Fibroblast of pulmonary artery (primary cell): ENCODE results near the gene RHD.
A peak's percentile ranks its signal among the peaks of the same experiment; 100 is the strongest.
"Not testable (repeated sequence)": the region's sequence is repeated elsewhere in the genome, so short reads cannot be mapped to it uniquely, and the experiment has no call there.

Source experiments
- DNase-seq: peaks from one replicate; pipeline ENCODE4 v3.0.0-alpha.2; 2010; ENCODE audit warnings: low read depth
- H3K4me3 ChIP-seq: replicated peaks from 2 replicates; pipeline ENCODE4 v1.5.1; 2011; ENCODE audit warnings: low read depth, mild to moderate bottlenecking, control low read depth, low read length, moderate library complexity
- TF ChIP-seq, protein P1 (sequence below): IDR thresholded peaks from 2 replicates; pipeline ENCODE4 v1.5.1; 2011; ENCODE audit warnings: mild to moderate bottlenecking, control low read depth, low read length, inconsistent platforms; ENCODE audit errors: missing control alignments

Gene RHD

DNA sequence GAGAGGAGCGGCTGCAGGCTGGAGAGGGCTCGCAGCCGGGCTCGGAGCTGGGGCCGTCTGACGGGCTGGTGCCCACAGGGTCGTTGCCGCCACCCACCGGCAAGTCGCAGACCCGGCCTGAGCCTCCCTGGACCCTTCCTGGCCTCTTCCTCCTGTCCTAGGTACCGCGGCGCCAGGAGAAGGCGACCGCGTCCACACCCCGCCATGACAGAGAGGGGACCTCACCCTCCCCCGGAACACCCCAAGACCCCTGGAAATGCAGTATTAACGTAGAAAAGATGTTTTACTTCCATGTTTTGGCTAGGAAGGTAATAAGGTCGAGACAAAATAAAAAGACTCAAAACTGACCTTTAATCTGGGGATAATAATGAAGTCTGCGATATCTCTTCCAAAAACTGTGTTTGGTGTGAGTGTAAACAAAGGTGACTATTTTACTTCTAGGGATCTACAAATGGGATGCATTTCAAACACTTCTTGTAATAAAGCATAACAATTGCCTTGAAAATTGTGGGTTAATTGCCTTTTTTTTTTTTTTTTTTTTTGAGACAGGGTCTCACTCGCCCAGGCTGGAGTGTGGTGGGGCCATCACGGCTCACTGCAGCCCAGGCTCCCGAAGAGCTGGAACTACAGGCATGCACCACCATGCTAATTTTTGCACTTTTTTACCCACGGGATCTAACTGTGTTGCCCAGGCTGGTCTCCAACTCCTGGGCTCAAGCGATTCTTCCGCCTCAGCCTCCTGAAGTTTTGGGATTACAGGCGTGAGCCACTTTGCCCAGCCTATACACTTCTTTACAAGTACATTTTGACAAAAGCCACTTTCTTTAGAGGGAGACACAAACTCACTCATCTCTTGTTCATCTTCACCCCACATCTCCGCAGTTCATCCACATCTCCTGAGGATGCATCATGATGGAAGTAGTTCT is 24.2 kb upstream of the RHD start:
- TF ChIP-seq, protein P1, sequence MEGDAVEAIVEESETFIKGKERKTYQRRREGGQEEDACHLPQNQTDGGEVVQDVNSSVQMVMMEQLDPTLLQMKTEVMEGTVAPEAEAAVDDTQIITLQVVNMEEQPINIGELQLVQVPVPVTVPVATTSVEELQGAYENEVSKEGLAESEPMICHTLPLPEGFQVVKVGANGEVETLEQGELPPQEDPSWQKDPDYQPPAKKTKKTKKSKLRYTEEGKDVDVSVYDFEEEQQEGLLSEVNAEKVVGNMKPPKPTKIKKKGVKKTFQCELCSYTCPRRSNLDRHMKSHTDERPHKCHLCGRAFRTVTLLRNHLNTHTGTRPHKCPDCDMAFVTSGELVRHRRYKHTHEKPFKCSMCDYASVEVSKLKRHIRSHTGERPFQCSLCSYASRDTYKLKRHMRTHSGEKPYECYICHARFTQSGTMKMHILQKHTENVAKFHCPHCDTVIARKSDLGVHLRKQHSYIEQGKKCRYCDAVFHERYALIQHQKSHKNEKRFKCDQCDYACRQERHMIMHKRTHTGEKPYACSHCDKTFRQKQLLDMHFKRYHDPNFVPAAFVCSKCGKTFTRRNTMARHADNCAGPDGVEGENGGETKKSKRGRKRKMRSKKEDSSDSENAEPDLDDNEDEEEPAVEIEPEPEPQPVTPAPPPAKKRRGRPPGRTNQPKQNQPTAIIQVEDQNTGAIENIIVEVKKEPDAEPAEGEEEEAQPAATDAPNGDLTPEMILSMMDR = no peak

DNA sequence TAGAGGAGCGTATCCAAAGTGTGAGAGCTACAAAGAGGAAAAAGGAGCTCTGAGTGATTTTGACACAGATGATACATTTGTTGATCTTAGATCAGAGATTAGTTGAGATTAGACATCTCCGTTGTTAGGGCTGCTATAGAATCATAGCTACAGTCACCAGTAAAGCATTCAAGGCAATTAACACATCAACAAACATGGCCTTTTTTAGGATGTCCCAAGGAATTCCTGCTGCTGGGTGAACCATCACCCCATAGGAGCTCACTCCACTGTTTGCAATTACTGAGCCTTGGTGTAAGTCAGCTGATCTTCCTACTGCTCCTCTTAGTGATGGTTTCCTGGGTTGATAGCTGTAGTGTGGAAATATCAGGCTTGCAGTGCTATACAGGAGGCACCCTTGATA is 18.4 kb upstream of the RHD start:
- TF ChIP-seq, protein P1 = no peak
- no peak overlapping the region for H3K4me3 ChIP-seq
- no peak for DNase-seq

More for the DNA sequence above, 24.2 kb upstream of the RHD start:
- H3K4me3 ChIP-seq = peak overlapping the region; percentile 74
- no peak for DNase-seq

DNA sequence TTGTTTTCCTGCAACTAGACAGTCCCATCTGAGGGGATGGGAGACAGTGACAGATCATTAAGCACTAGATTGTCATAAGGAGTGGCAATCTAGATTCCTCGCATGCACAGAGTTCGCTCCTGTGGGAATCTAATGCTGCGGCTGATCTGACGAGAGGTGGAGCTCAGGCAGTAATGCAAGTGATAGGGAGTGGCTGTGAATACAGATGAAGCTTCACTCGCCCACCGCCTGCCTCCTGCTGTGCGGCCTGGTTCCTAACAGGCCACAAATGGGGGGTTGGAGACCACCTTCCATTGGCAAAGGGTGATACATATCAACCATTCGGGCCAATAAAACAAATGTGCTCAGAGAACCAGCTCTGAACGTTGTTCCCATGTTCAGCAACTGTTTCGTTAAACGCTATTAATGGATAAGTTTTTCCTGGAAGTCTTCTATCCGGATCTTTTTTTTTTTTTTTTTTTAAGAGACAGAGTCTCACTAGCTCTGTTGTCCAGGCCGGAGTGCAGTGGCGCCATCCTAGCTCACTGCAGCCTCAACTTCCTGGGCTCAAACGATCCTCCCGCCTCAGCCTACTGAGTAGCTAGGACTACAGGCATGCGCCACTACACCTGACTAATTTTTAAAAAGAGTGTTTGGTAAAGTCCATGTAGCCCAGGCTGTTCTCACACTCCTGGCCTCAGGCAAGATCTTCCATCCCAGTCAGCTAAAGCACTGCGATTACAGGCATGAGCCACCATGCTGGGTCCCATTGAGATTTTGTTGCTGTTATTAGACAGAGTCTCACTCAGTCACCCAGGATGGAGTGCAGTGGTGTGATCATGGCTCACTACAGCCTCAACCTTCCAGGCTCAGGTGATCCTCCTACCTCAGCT is 16.4 kb upstream of the RHD start:
- no peak for DNase-seq
- TF ChIP-seq, protein P1 = no peak

DNA sequence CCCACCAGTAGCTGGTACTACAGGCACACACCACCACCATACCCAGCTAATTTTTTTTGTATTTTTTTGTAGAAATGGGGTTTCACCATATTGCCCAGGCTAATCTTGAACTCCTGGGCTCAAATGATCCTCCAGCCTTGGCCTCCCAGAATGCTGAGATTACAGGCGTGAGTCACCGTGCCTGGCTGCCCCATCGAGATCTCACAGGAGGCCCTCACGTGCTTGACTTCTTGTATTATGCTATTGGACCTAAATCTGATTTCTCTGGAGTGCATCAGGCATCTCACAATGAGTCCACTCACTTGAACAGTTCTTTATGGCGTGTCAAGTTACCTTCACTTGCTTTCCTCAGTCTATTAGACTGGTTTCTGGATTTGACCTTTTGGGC is 15.7 kb upstream of the RHD start:
- H3K4me3 ChIP-seq = no peak overlapping the region
- TF ChIP-seq, protein P1 = no peak
- no peak for DNase-seq

More for the DNA sequence above, 16.4 kb upstream of the RHD start:
- H3K4me3 ChIP-seq = no peak overlapping the region

DNA sequence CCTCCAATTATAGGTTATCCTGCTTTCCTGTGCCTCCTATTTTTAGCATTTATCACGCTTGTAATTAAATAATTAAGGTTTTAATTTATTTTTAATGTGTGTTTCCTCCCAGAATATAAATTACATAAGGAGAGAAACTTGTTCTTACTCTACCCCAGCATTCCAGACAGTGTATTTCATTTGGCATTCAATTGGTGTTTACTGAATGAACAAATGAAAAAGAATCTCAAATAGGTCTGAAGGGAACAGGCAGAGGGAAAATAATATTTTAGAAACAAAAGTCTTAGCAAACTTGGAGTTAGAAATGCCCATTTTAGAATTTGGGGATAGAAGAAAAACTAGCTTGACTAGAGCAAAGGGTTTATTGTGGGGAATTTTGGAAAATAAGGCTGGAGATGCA is 15.1 kb upstream of the RHD start:
- no peak for DNase-seq
- H3K4me3 ChIP-seq = no peak overlapping the region
- TF ChIP-seq, protein P1 = no peak

DNA sequence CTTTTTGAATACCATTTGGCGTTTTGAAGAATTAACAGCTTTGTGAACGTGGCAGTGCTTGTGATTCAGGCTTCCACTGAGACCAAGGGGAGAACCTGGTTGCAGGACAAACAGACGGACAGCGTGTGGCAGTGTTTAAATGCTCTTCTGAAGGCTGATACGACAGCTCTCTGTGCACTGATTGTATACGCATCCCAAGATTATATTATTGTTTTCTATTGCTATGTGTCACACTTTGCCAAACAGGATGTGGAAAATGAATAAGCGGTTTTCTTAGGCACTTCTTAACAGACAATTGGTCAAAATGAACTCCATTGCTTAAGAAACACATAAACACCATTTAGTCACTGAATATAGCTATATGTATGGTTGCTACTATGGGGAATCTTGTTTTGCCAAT is 12.5 kb upstream of the RHD start:
- peak; percentile 69 for DNase-seq
- H3K4me3 ChIP-seq = not testable (repeated sequence)
- TF ChIP-seq, protein P1 = peak; percentile 25

DNA sequence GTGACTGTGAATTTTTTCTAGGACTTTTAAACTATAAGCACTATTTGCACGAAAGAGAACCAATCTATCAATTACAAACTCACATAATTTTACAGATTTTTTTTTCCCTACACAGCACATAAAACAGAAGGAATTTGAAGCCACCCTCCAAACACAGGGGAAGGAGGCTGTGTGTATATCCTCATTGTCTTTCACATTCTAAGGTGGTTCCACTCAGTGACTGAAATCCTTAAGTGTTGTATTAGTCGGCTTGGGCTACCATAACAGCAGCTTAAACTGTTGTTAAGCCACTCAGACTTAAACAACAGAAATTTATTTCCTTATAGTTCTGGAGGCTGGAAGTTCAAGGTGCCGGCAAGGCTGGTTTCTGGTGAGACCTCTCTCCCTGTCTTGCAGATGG is 12.0 kb upstream of the RHD start:
- not testable (repeated sequence) for H3K4me3 ChIP-seq, DNase-seq

DNA sequence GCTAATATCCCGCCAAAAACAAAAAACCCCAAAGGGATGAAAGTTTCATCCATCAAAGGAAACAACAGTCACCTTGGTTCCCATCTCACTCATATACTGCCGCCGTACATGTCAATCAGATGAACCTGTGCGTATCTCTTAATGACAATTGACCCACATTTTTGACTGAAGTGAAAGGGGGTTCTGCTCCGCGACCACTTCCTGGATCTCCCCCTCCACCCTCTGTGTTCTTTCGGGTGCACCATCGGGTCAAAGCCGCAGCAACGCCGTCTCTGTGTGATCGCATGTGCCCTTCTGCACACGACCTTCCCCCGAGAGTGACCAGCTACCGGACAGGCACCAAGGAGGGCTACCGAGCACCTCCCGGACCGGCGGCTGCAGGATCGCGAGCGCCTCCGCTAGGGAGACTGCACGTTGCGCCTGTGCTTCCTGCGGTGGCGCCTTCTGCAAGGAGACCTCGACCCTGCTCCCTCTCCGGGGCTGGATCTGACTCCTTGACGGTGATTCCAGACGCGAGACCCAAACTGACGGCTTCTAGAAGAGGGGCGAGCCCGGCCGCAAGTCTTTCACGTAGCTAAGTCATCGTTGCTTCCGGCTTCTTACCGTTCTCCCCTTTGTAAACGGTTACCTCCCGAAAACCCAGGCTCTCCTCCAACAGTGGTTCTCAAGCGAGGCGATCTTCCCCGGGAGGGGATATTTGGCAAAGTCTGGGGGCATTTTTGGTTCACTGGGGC is 5.6 kb upstream of the RHD start:
- not testable (repeated sequence) for H3K4me3 ChIP-seq, DNase-seq

DNA sequence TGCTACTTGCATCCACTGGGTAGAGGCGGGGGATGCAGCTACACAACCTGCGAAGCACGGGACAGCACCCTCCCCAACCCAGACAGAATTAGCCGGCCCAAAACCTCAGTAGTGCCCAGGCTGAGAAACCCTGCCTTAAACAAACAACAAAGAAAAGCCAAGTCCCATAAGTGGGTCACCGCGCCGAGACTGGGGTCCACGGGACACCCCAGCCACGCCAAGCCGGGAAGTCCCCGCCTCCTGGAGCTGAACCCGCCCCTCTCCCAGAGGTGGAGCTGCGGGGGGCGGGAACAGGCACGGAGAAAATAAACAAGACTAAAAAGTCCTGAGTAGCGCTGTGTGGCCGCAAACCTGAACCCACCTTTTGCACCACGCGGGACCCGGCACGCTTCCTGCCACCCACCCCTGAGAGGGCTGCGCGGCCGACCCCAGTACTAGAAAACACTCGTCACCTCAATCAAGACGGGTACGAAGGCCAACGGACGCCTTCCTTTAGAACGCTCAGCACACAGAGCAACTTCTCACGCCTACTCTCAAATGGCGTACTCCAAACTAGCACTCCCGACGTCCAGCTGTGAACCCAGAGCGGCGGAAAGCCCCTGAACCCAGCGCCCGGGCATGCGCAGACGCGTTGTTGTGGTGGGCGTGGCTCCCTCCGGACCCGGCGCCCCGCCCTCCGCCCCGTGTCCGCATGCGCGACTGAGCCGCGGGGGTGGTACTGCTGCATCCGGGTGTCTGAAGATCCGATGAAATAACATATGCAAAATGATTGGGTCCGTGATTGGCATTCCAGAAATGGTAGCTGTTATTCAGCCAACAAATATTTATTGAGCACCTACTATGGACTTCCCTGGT is 4.8 kb upstream of the RHD start:
- H3K4me3 ChIP-seq, DNase-seq: not testable (repeated sequence)
